ENCODE results near the gene CDH2.

- no peak for TF ChIP-seq EZH2 (IDR thresholded peaks at IDR 0.05)
- no peak for TF ChIP-seq POLR2AphosphoS5 (IDR thresholded peaks at IDR 0.05; ENCODE audit: borderline replicate concordance, low read depth, low read length)
Measured at GRCh38 chr18:27996801-27997272, 180.1 kb downstream of the CDH2 start.

All from SK-N-MC (cell line).